D721Med (cell line): ENCODE results near the gene PNPLA3.

Source experiments
- DNase-seq: peaks from one replicate; pipeline ENCODE4 v3.0.0; 2011; ENCODE audit warnings: low spot score; ENCODE audit not compliant: insufficient read length
- FAIRE-seq: peaks from 2 replicates; lab custom pipeline; 2011; peaks lifted over from hg19 to GRCh38; lab: Jason Lieb, UNC
- CTCF ChIP-seq: IDR thresholded peaks from 2 replicates; pipeline ENCODE4 v1.5.1; 2012; ENCODE audit warnings: mild to moderate bottlenecking, control low read depth; ENCODE audit not compliant: insufficient read depth; ENCODE audit errors: missing control alignments

The PNPLA3 gene

GRCh38 chr22:43923631-43924464 is at the start of gene PNPLA3:
Gene PNPLA3 (plus strand): TSS chr22:43923805. CDS start chr22:43923912, 107 bp downstream.
- peak; percentile 14 for TF ChIP-seq CTCF
- DNase-seq (peak; percentile 62), FAIRE-seq (no peak)

- FAIRE-seq (no peak), DNase-seq (no peak)
- TF ChIP-seq CTCF: no peak
Measured at GRCh38 chr22:43876866-43877509, 46.6 kb upstream of the PNPLA3 start.

GRCh38 chr22:43878079-43878795 is 45.4 kb upstream of the PNPLA3 start:
- DNase-seq (no peak), FAIRE-seq (no peak)
- TF ChIP-seq CTCF: no peak

GRCh38 chr22:43878831-43879550 is 44.6 kb upstream of the PNPLA3 start:
- no peak for DNase-seq
- no peak for FAIRE-seq
- no peak for TF ChIP-seq CTCF

GRCh38 chr22:43879901-43880540 is 43.6 kb upstream of the PNPLA3 start:
- DNase-seq (no peak), FAIRE-seq (no peak)
- no peak for TF ChIP-seq CTCF

DNA sequence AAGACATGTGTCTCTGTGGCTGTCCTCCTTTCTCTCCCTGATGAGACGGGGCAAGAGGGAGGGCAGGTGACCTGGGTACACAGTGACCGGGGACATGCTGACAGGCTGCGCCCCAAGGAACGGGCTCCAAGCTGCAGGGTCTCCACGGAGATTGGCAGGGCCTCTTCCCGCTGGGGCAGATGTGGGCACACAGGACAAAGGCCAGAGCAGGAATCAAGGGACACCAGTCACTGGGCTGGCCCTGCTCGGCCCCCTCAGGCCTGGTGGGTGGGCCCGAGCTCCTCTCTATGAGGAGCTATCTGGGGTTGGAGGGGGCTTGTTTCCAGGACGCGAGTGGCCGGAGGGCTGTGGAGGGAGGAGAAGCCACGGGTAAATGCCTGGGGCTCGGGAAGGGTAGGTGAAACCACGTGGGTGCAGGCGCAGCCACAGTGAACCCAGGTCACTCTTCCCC is 43.0 kb upstream of the PNPLA3 start:
- DNase-seq (no peak), FAIRE-seq (no peak)

More for the DNA sequence above, 43.0 kb upstream of the PNPLA3 start:
- TF ChIP-seq CTCF: no peak
